Measurements from ENCODE around the gene RCCD1. TPM values are rescaled to one million over a fixed set of nuclear protein-coding genes. Genes with fewer than 3 reads are reported as not detected.

Gene RCCD1
- total RNA-seq, 1 donor from 2014 or later: 11.5 TPM

DNA sequence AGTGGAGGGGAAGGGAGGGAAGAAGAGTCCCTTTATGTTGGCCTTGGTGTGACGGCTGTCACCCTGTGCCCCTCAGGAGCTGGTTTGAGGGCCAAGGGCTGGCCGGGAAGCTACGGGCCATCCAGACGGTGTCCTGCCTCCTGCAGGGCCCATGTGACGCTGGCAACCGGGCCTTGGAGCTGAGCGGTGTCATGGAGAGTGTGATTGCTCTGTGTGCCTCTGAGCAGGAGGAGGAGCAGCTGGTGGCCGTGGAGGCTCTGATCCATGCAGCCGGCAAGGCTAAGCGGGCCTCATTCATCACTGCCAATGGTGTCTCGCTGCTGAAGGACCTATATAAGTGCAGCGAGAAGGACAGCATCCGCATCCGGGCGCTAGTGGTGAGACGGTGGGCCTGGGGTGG is 8.1 kb upstream of the RCCD1 start:
- H3K36me3 Mint-ChIP-seq (ENCODE audit: unreplicated experiment): no peaks in the 10 kb centered on the region
- no peak for DNase-seq
- no peak overlapping the region for H3K4me3 Mint-ChIP-seq (ENCODE audit: unreplicated experiment)
- no peak overlapping the region for H3K27ac Mint-ChIP-seq (ENCODE audit: unreplicated experiment)
- H3K9me3 Mint-ChIP-seq (ENCODE audit: unreplicated experiment): peaks cover 2% of the 10 kb centered on the region
- no peaks in the 10 kb centered on the region for H3K4me1 Mint-ChIP-seq (ENCODE audit: low read depth, unreplicated experiment)
- TF ChIP-seq, protein P1, sequence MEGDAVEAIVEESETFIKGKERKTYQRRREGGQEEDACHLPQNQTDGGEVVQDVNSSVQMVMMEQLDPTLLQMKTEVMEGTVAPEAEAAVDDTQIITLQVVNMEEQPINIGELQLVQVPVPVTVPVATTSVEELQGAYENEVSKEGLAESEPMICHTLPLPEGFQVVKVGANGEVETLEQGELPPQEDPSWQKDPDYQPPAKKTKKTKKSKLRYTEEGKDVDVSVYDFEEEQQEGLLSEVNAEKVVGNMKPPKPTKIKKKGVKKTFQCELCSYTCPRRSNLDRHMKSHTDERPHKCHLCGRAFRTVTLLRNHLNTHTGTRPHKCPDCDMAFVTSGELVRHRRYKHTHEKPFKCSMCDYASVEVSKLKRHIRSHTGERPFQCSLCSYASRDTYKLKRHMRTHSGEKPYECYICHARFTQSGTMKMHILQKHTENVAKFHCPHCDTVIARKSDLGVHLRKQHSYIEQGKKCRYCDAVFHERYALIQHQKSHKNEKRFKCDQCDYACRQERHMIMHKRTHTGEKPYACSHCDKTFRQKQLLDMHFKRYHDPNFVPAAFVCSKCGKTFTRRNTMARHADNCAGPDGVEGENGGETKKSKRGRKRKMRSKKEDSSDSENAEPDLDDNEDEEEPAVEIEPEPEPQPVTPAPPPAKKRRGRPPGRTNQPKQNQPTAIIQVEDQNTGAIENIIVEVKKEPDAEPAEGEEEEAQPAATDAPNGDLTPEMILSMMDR (IDR thresholded peaks at IDR 0.05; ENCODE audit: partially characterized antibody, unreplicated experiment): no peak
- no peaks in the 10 kb centered on the region for H3K27me3 Mint-ChIP-seq (ENCODE audit: unreplicated experiment)

DNA sequence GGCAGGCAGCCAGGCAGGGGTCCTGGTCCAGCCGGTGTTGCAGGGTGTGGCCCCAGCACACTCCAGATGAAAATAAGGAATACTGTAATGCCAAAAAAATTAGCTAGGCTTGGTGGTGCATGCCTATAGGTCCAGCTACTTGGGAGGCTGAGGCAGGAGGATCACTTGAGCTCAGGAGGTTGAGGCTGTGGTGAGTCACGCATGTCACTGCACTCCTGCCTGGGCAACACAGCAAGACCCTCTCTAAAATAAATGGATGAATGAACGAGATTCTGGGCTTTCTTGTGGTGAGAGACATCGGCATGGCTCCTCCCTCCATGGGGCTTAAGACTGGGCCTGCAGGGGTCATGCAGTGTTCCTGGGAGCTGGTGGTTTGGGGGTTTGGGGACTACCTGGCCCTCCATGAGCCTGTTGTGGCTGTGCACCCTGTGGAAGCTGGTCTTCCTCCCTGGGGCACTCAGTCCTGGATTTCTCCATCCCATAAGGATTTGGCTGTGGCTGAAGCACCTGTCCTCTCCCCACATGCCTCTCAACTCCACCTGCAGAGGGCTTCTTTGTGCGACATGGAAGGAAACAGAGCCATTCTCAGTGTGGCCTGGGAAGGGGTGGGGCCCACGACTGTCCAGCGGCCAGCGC is 7.6 kb upstream of the RCCD1 start:
- TF ChIP-seq, protein P1 (IDR thresholded peaks at IDR 0.05; ENCODE audit: partially characterized antibody, unreplicated experiment): no peak
- Mint-ChIP-seq H3K4me3 (ENCODE audit: unreplicated experiment) (no peak overlapping the region), H3K27ac (ENCODE audit: unreplicated experiment) (no peak overlapping the region), H3K27me3 (ENCODE audit: unreplicated experiment) (peaks cover 4% of the 10 kb centered on the region), H3K9me3 (ENCODE audit: unreplicated experiment) (peaks cover 2% of the 10 kb centered on the region), H3K36me3 (ENCODE audit: unreplicated experiment) (no peaks in the 10 kb centered on the region), H3K4me1 (ENCODE audit: low read depth, unreplicated experiment) (no peaks in the 10 kb centered on the region)
- no peak for DNase-seq

DNA sequence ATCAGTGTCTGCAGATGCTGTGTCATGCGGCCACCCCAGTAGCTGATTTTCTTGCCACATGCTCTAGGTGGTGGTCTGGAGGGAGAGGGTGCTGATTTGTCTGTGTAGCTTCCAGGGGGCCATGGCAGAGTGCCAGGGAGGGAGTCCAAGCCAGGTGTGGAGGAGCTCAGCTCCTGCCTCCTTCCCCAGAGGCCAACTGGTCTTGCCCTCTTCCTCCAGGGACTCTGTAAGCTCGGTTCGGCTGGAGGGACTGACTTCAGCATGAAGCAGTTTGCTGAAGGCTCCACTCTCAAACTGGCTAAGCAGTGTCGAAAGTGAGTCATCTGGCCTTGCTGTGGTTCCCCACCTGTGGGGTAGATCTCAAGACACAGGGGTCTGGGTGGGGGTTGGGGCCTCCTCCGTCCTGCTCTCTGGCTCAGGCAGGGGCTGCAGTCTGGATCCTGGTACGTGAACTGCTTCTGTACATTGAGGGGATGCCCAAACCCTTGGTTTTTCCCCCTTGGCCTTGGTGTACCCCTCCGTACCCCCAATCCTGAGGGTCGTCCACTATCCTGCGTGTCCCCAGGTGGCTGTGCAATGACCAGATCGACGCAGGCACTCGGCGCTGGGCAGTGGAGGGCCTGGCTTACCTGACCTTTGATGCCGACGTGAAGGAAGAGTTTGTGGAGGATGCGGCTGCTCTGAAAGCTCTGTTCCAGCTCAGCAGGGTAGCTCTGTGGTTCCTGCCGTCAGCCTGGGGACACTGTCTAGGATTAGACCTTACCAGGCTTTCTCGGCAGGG is 6.9 kb upstream of the RCCD1 start:
- H3K9me3 Mint-ChIP-seq (ENCODE audit: unreplicated experiment): peaks cover 3% of the 10 kb centered on the region
- no peaks in the 10 kb centered on the region for H3K36me3 Mint-ChIP-seq (ENCODE audit: unreplicated experiment)
- no peak overlapping the region for H3K27ac Mint-ChIP-seq (ENCODE audit: unreplicated experiment)
- TF ChIP-seq, protein P1 (IDR thresholded peaks at IDR 0.05; ENCODE audit: partially characterized antibody, unreplicated experiment): no peak
- no peaks in the 10 kb centered on the region for H3K4me1 Mint-ChIP-seq (ENCODE audit: low read depth, unreplicated experiment)
- no peak for DNase-seq
- no peak overlapping the region for H3K4me3 Mint-ChIP-seq (ENCODE audit: unreplicated experiment)
- peaks cover 5% of the 10 kb centered on the region for H3K27me3 Mint-ChIP-seq (ENCODE audit: unreplicated experiment)

DNA sequence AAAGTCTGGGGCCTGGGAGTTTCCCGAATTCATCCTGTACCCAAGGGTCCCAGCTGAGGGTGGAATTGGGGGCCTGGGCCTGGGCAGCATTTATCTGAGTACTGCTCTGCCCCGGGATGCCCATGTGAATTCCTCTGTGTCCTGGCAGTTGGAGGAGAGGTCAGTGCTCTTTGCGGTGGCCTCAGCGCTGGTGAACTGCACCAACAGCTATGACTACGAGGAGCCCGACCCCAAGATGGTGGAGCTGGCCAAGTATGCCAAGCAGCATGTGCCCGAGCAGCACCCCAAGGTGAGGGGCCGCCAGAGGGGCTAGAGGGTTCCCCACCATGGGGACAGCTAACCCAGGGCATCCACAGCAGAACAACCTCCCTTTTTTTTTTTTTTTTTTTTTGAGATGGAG is 6.2 kb upstream of the RCCD1 start:
- Mint-ChIP-seq H3K9me3 (ENCODE audit: unreplicated experiment) (peaks cover 3% of the 10 kb centered on the region), H3K36me3 (ENCODE audit: unreplicated experiment) (no peaks in the 10 kb centered on the region), H3K27me3 (ENCODE audit: unreplicated experiment) (peaks cover 7% of the 10 kb centered on the region), H3K4me3 (ENCODE audit: unreplicated experiment) (no peak overlapping the region), H3K27ac (ENCODE audit: unreplicated experiment) (no peak overlapping the region), H3K4me1 (ENCODE audit: low read depth, unreplicated experiment) (no peaks in the 10 kb centered on the region)
- DNase-seq: no peak
- TF ChIP-seq, protein P1 (IDR thresholded peaks at IDR 0.05; ENCODE audit: partially characterized antibody, unreplicated experiment): no peak
